ENCODE data around the gene CPSF4.

CPSF4 gene

DNA sequence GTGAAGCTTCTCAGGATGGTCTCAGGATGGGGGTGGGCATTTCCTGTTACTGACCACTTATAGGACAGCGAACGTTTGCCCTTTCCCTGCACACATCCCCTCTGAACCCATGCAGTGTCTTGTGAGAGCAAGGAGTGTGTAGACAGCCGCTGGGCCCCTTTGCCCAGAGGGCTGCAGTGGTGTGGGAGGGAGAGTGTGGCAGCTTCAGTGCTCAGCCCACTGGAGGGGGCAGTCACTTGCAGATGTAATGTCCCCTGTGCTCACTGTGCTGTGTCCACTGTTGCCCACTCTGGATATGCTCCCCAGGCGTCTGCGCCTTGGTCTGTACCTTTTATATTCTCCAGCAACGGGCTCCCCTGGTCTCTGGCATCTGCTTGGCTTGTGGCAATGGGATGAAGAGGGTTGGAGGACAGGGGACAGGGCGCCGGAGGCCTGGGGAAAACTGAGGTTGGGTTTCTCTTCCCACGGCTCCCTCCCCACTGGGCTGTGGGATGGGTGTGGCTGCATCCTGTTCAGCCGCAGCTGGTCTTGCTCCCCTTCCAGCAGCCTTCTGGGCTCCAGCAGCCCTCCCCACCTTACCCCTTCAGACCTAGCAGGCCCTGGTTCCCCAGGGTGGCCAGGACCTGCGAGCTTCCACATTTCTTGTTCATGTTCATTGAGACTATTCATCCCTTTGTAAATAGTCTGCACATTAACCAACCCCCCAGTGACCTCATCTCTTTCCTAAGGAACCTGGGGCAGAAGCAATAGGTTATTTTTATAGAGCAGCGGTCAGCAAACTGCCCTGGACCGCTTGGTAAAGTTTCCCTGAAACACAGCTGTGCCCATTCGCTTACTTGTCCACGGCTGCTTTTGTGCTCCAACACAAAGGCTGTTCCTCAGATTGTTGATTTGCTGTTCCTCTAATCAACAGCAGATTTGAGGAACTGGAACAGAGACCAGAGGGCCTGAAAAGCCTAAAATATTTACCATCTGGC lies 40.0 kb downstream of the CPSF4 start:
- DNase-seq (ENCODE audit: low read depth) = no peak
- TF ChIP-seq, protein P1, sequence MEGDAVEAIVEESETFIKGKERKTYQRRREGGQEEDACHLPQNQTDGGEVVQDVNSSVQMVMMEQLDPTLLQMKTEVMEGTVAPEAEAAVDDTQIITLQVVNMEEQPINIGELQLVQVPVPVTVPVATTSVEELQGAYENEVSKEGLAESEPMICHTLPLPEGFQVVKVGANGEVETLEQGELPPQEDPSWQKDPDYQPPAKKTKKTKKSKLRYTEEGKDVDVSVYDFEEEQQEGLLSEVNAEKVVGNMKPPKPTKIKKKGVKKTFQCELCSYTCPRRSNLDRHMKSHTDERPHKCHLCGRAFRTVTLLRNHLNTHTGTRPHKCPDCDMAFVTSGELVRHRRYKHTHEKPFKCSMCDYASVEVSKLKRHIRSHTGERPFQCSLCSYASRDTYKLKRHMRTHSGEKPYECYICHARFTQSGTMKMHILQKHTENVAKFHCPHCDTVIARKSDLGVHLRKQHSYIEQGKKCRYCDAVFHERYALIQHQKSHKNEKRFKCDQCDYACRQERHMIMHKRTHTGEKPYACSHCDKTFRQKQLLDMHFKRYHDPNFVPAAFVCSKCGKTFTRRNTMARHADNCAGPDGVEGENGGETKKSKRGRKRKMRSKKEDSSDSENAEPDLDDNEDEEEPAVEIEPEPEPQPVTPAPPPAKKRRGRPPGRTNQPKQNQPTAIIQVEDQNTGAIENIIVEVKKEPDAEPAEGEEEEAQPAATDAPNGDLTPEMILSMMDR (IDR thresholded peaks at IDR 0.05; ENCODE audit: insufficient read depth, low read depth, low read length, missing control alignments) = no peak
- H3K4me3 ChIP-seq (ENCODE audit: low read depth, low read length) = no peak overlapping the region

GRCh38 chr7:99485094-99485493 lies 46.4 kb downstream of the CPSF4 start:
- TF ChIP-seq, protein P1 (IDR thresholded peaks at IDR 0.05; ENCODE audit: insufficient read depth, low read depth, low read length, missing control alignments) = no peak
- no peak for DNase-seq (ENCODE audit: low read depth)
- no peak overlapping the region for H3K4me3 ChIP-seq (ENCODE audit: low read depth, low read length)

- H3K4me3 ChIP-seq (ENCODE audit: low read depth, low read length) = no peak overlapping the region
- TF ChIP-seq, protein P1 (IDR thresholded peaks at IDR 0.05; ENCODE audit: insufficient read depth, low read depth, low read length, missing control alignments) = no peak
- no peak for DNase-seq (ENCODE audit: low read depth)
Observed at GRCh38 chr7:99489235-99489634, 50.5 kb downstream of the CPSF4 start.

DNA sequence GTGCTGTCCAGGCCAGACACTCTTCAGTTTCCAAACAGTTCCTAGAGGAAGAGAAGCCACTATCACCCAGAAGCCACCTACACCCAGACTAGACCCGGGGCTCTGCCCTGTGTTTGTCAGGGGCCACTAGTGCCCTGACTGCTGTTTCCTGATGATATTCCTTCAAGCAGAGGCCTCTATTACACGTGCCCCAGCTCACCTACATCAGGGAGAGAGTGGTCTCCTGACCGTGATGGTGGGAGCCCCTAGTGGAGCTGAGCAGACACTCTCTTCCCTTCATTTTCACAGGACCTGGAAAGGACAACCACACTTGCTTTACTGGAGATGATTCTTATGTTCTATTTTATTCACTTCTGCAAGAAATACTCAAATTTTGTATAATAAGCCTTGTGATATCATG lies 52.1 kb downstream of the CPSF4 start:
- H3K4me3 ChIP-seq (ENCODE audit: low read depth, low read length) = no peak overlapping the region
- no peak for DNase-seq (ENCODE audit: low read depth)
- TF ChIP-seq, protein P1 (IDR thresholded peaks at IDR 0.05; ENCODE audit: insufficient read depth, low read depth, low read length, missing control alignments) = no peak

DNA sequence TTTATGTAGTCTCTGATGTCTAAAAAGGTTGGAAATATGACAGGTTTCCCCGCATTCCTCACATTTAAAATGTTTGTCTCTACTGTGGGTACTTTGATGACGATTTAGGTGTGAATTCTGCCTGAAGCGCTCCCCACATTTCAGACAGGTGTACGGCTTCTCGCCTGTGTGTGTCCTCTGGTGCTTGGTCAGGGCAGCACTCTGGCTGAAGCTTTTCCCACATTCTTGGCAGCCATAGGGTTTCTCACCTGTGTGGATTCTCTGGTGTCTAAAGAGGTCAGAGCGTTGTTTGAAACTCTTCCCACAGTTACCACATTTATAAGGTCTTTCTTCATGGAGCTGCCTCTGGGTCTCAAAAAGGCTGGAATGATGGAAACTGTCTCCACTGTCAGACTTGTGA lies 55.1 kb downstream of the CPSF4 start:
- H3K4me3 ChIP-seq (ENCODE audit: low read depth, low read length) = no peak overlapping the region
- TF ChIP-seq, protein P1 (IDR thresholded peaks at IDR 0.05; ENCODE audit: insufficient read depth, low read depth, low read length, missing control alignments) = no peak
- no peak for DNase-seq (ENCODE audit: low read depth)

- TF ChIP-seq, protein P1 (IDR thresholded peaks at IDR 0.05; ENCODE audit: insufficient read depth, low read depth, low read length, missing control alignments) = no peak
- peak overlapping the region; percentile 81 for H3K4me3 ChIP-seq (ENCODE audit: low read depth, low read length)
- DNase-seq (ENCODE audit: low read depth) = no peak
Observed at GRCh38 chr7:99497766-99498545, 59.2 kb downstream of the CPSF4 start.

Measured in GM12865 (cell line).